Measurements from ENCODE around the gene ARAF. TPM values are rescaled to one million over a fixed set of nuclear protein-coding genes. Genes with fewer than 3 reads are reported as not detected.

ARAF gene
- total and polyA plus RNA-seq, 2 of the 4 experiments (the other 2 are of a cell fraction) = 9.1 to 52.2 TPM

DNA sequence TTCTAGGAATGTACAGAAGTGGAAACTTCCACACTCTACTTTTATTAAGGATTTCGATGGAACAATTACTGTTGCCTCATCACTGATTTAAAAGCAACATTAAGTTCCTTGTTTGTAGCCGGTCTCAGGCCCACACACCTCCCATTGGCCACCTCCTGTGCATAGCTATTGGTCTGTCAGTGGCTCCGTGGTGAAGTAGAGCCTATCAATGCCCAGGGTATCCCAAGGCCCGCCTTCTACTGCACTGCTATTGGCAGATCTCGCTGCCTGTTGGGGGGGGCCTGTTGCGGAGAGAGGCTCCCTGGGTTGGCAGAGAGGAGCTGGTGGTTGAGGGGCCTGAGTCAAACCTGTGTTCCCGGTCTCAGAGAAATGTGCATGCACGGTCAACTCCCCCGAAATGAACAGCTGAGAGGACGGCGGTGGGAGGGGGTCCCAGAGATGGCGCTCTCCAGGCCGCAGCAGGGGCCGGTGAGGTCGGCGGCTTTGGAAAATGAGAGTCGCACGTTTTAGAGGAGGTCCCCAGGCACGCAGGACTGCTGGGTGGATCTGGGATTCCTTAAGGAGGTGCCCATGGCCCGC lies 4.9 kb upstream of the ARAF start:
- no peaks in the 10 kb centered on the region for H3K4me1 ChIP-seq (ENCODE audit: control insufficient read depth, insufficient read depth, low read length)
- H2AK9ac ChIP-seq (replicated peaks; ENCODE audit: low read depth, low read length, poor library complexity) = peak overlapping the region; percentile 58
- H3K56ac ChIP-seq (ENCODE audit: extremely low read depth, insufficient read depth, low read length) = peak overlapping the region; percentile 71
- no peaks in the 10 kb centered on the region for H4K20me1 ChIP-seq (ENCODE audit: insufficient read depth, low read length)
- H3K18ac ChIP-seq (ENCODE audit: low read depth, low read length) = peak overlapping the region; percentile 11; the same call in 1 of the 2 replicates
- H3K4me2 ChIP-seq (ENCODE audit: low read depth, low read length) = peak overlapping the region; percentile 79
- H2AFZ ChIP-seq (replicated peaks; ENCODE audit: low read length, poor library complexity) = peak overlapping the region; percentile 95
- H3K27ac ChIP-seq (ENCODE audit: insufficient read depth, low read length) = peak overlapping the region; percentile 65
- H3K79me1 ChIP-seq (ENCODE audit: low read depth in 1 of 2, low read length in 2 of 2) = peaks cover 0 to 8% of the 10 kb centered on the region in 2 experiments; a peak in 1 of 4 replicates
- H4K5ac ChIP-seq (ENCODE audit: low read depth, low read length) = peak overlapping the region; percentile 65
- ATAC-seq (ENCODE audit: low read depth) (peak; percentile 93), DNase-seq (peak; percentile 92)
- H3K9me1 ChIP-seq (ENCODE audit: insufficient read depth, low read length) = no peaks in the 10 kb centered on the region
- H3K4me3 ChIP-seq (ENCODE audit: insufficient read depth, low read depth, low read length) = peak overlapping the region; percentile 56
- intact Hi-C loops (cut with micrococcal nuclease) = no loop called here
- H3K14ac ChIP-seq (replicated peaks; ENCODE audit: low read depth, low read length) = peak overlapping the region; percentile 85
- peak overlapping the region; percentile 68 for H3K9ac ChIP-seq (ENCODE audit: low read depth, low read length)
- 30% methylated on average over 4 of the region's 20 CpGs; no CpG with 5 or more reads in 1 of the 2 experiments for WGBS, 2 experiments (ENCODE audit: extremely low coverage in 2 of 2, insufficient read length in 1 of 2)
- BruUV-seq (replicated peaks) = no TSS peak
- no peaks in the 10 kb centered on the region for H3K27me3 ChIP-seq (ENCODE audit: control insufficient read depth, insufficient read depth, low read length)
- H2BK15ac ChIP-seq (ENCODE audit: low read depth, low read length) = no peak overlapping the region
- no peak overlapping the region; the same call in 1 of the 2 replicates for H2AK5ac ChIP-seq (ENCODE audit: low read depth, low read length)
- TF ChIP-seq FOS (IDR thresholded peaks at IDR 0.05; ENCODE audit: low read depth, low read length) (peak; percentile 63; the same call in 1 of the 2 replicates), CEBPB (IDR thresholded peaks at IDR 0.05; ENCODE audit: low read depth, low read length) (peak; percentile 73), RAD21 (IDR thresholded peaks at IDR 0.05; ENCODE audit: low read length) (no peak), MAZ (IDR thresholded peaks at IDR 0.05; ENCODE audit: borderline replicate concordance, low read depth, low read length) (peak; percentile 68; the same call in 1 of the 2 replicates)
- H2BK20ac ChIP-seq (ENCODE audit: low read depth, low read length) = no peak overlapping the region
- in situ Hi-C loops (cut with MboI; ENCODE audit: low sequenced_read_pairs) = no loop called here
- peak overlapping the region; percentile 34; the same call in 1 of the 2 replicates for H2BK120ac ChIP-seq (ENCODE audit: low read depth, low read length)
- H3K4ac ChIP-seq (ENCODE audit: low read depth, low read length) = peak overlapping the region; percentile 88
- H3K36me3 ChIP-seq (ENCODE audit: control insufficient read depth, insufficient read depth, low read length) = no peaks in the 10 kb centered on the region
- CTCF ChIA-PET = interaction anchor here (0.5 to 1.0 kb wide), 4 partner anchors 15 to 64 kb away, joined by 3 to 4 read pairs (median 3); no protein-coding TSS in a partner anchor
- peak overlapping the region; percentile 65 to 91 for H4K8ac ChIP-seq (ENCODE audit: low read depth in 2 of 2, low read length in 2 of 2)
- no peaks in the 10 kb centered on the region for H3K9me3 ChIP-seq (ENCODE audit: control insufficient read depth, insufficient read depth, low read length)
- H3K23ac ChIP-seq (ENCODE audit: low read depth, low read length) = peak overlapping the region; percentile 64
- peak overlapping the region; percentile 39; the same call in 1 of the 2 replicates for H4K91ac ChIP-seq (ENCODE audit: insufficient read depth, low read depth, low read length)
- dilution Hi-C loops (cut with HindIII; ENCODE audit: low sequenced_read_pairs, unreplicated experiment) = no loop called here
- peak overlapping the region; percentile 71 for H2BK5ac ChIP-seq (ENCODE audit: low read depth, low read length, poor library complexity, severe bottlenecking)
- POLR2A ChIA-PET (ENCODE audit: unreplicated experiment) = interaction anchor here (0.6 kb wide), 1 partner anchor 1052 kb away, joined by 4 read pairs; no protein-coding TSS in a partner anchor
